ENCODE results near the gene OPHN1. TPM values are rescaled to one million over a fixed set of nuclear protein-coding genes. Genes with fewer than 3 reads are reported as not detected.
A peak's percentile ranks its signal among the peaks of the same experiment; 100 is the strongest.

OPHN1 gene
- total RNA-seq, 1 experiment from 2014 or later = 4.0 TPM

DNA sequence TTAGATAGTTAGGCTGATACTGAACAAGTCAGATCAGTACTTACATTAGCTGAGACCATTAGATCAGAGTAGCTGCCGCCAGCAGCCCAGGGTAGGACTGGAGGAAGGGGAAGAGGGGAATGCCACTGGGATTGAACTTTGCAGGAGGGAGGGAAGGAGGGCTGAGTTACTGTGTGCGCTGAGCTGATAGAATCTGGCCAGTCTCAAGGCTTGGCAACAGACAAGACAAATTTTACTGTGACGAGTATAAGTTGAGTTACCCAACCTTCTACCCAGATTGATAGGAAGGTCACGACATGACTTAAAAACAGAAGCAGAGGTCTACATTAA is 372.1 kb downstream of the OPHN1 start:
- no peak for DNase-seq (ENCODE audit: low spot score)

DNA sequence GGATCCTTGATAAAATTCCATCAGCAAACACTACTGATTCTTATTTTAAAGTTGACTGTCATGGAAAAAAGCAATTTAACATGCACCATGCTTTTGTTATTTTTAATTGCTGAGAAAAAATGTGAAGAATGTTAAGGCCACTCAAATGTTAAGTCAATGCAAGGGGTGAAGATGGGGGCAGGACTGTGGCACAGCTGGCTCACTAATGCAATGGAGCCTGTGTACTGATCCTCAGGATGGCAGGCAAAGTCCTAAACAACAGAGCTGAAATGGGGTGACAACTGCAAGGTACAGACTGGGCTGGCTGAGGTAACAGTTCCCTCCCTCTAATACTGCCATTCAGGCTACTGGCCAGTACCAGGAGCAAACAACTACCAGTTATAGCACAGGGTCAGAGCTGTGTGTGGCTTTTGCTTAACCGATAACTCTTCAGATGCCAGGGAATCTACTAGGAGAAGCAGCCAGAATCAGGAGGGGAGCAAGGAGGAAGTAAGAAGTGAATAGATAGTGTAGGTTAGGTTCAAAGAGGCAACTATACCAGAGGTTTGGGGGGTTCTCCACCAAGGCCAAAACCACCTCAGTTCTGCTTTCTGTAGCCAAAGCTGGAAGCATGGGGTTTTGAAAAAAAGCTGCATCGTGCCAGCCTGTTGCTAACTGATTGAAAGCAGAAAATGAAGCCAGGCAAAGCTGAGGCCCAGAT is 372.6 kb downstream of the OPHN1 start:
- peak; percentile 5 for DNase-seq (ENCODE audit: low spot score)

DNA sequence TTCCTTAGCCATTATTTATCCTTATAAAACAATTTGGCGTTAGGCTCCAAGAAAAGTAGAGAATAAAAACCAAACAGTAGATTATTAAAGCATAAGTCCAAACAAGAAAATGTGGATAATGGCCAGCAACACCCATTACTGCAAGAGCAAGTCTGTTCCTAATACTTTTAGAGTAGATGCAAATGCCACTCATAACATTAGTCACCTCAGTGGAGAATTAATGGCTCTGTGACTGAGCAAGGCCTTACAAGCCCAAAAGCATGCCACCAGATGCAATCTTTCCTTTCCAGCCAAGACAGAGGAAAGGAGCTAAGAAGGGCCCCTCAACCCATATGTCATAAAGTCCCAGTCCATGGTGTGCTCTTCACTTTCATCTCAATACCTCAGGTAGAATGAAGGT is 373.8 kb downstream of the OPHN1 start:
- no peak for DNase-seq (ENCODE audit: low spot score)

DNA sequence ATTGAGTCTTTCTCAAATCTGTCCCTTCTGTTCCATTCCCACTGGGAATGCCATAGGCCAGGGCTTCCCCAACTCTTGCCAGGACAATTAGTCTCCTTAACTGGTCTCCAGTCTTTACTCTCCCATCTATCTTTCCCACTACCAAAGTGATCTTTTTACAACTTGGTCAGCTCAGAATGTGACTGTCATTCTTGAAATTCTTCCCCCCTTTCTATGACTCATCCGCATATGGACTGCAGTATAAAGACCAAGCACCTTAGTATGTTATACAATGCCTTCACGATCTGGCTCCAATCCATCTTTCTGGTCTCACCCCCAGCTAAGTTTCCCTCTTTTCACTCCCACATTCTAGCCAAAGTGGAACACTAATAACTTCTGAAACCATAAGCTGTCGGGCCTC is 383.8 kb downstream of the OPHN1 start:
- peak; percentile 0 for DNase-seq (ENCODE audit: low spot score)

DNA sequence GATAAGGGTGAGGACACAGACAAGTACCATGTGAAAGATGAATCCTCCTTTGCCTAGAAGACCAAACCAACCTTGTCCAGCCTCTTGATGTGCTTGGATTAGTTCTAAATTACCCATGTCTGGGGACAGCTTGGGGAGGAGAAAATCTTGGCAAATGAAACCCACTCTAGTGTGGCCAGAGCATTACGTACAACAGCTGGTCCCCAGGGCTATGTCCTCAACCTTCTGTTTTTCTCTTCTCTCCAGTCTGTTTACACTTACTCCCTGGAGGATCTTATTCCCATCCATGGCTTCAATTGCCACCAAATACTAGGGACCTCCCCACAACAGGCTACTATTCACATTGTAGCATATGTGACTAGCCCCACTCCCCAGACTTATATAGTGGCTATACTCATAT is 384.5 kb downstream of the OPHN1 start:
- no peak for DNase-seq (ENCODE audit: low spot score)

DNA sequence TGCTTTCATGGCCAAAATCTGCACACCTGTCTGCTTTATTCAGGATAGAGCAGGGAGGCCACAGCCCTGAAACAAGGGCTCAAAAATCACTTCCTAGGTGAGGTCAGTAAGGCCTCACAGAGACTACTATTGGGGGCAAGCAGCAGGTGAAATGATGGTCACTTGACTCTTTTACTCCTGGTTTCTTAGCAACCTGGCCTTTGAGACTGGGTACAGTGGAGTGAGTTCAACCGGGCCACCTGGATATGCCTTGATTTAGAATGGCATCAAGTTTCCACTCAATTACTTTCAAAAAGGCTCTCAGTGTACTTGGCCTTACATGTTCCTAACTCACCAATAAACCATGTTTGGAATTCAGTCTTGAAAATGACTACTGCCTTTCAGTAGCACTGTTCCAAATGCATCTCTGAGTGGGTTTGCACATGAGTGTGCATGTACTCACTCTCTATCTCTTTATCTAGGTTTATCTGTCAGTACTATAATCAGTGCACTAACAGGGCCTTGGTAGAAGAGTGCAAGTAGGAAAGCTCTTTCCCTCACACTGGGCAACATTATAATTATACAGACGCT is 388.2 kb downstream of the OPHN1 start:
- DNase-seq (ENCODE audit: low spot score) = no peak

DNA sequence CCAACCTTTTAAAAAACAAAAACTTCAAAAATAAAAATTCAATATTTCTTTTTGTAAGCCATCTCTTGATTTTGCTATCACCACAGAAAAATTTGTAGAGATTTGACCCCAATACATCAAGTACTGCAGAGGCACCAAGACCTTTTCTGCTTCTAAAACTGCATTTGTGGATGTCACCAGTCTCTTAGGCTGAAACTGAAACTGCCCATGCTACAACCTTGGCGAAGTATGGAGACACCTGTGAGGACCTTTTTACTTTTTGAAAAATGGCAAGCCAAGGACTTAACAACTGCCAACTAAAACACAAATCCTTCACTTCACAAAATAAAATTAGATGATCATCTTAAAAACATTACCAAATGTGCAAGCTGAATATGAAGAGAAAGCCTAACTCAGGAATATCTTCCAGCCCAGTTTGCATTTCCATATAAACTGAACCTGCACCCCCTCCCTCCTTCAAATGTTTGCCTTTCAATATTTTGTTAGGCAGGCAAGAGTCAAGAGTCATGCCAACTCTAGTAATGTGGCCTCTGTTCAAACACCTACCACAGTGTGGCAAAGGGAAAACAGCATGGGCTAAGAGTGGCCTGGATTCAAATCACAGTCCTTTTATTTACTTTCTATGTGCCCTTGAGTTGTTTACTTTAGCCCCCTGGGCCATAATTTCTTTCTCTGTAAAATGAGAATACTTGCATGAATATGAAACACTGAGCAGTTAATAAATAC is 389.4 kb downstream of the OPHN1 start:
- DNase-seq (ENCODE audit: low spot score) = no peak

DNA sequence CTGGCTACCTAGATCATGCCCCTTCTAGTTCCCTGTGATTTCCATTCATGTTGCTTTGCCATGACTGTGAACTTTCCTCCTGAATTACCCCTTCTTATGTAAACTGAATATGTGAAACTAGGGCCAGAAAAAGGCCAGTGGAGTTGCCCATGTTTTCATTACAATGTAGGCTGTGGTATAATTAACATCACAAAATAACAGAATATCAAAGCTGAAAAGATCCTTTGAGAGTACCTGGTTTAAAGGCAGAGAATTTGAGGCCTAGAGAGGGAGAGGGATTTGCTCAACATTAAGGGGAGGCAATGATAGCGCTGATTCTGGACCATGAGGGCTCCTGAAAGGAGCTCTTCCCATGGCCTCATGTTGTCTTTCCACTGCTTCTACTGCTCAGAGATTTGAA is 392.2 kb downstream of the OPHN1 start:
- DNase-seq (ENCODE audit: low spot score) = no peak

DNA sequence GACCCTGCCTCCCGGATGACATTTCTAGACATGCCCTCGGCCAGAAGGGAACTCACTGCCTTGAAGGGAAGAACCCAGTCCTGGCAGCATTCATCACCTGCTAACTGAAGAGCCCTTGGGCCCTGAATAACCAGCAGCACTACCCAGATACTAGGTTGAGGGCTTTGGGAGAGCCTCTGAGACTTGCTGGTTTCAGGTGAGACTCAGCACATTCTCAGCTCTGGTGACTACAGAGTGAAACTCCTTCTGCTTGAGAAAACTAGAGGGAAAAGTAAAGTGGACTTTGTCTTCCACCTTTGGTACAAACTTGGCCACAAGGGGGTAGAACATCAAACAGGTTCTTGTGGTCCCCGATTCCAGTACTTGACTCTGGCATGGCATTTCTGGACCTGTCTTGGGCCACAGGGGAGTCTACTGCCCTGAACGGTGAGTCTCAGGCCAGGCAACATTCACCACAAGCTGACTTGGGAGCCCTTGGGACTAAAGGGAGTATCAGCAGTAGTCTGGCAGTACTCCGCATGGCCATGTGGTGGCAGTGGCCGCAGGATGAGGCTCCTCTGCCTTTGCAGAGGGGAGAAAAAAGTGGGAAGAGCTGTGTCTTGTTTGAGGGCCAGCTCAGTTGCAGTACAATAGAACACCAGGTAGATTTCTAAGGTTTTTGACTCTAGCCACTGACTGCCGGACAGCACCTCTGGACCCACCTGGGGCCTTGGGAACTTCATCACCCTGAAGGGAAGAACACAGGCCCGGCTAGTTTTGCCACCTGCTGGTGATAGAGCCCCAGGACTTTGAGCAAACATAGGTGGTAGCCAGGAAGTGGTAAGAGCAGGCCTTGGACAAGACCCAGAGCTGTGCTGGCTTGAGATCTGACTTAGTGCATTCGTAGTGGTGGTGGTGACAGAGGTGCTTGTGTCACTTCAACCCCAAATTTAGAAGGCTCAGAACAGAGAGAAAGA is 414.8 kb downstream of the OPHN1 start:
- no peak for DNase-seq (ENCODE audit: low spot score)

DNA sequence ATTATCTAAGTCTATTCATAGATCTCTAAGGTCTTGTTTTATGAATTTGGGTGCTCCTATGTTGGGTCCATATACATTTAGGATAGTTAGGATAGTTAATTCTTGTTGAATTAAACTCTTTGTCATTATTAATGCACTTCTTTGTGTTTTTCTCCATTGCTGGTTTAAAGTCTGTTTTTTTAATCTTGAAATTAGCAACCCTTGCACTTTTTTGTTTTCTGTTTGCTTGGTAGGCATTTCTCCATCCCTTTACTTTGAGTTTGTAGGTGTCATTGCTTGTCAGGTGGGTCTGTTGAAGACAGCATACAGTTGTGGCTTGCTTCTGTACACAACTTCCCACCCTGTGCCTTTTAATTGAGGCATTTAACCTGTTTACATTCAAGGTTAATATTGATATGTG is 434.8 kb downstream of the OPHN1 start:
- DNase-seq (ENCODE audit: low spot score) = no peak

Other genes with a start within 250 kb of the OPHN1 start
- gene YIPF6, start 65.6 kb upstream of the OPHN1 start, total RNA-seq (2014; rRNA removed; shearing (Covaris generic)) = 30.9 and 34.5 TPM in 2 replicates
- 4.6 and 4.9 TPM in 2 replicates for gene STARD8, start 214.2 kb upstream of the OPHN1 start, total RNA-seq (2014; rRNA removed; shearing (Covaris generic))